Dendritic cell treated with granulocyte-macrophage colony-stimulating factor and Interleukin-4, amounts not matched to agents 40 ng/mL and 50 ng/mL, for 4 days (primary cell): ENCODE results near the gene ZNF283.
"Not testable (repeated sequence)": the region's sequence is repeated elsewhere in the genome, so short reads cannot be mapped to it uniquely, and the experiment has no call there.

Experiments used
- H3K27ac Mint-ChIP-seq: one replicate; pipeline ENCODE4 v1.8.0; 2022; ENCODE audit warnings: mild to moderate bottlenecking, mixed read lengths
- H3K27me3 Mint-ChIP-seq: one replicate; pipeline ENCODE4 v1.8.0; 2022; ENCODE audit warnings: mild to moderate bottlenecking, mixed read lengths
- H3K36me3 Mint-ChIP-seq: one replicate; pipeline ENCODE4 v1.8.0; 2022; ENCODE audit warnings: low read depth, mixed read lengths
- H3K4me1 Mint-ChIP-seq: one replicate; pipeline ENCODE4 v1.8.0; 2022; ENCODE audit warnings: low read depth, mixed read lengths
- H3K4me3 Mint-ChIP-seq: one replicate; pipeline ENCODE4 v1.8.0; 2022; ENCODE audit warnings: mild to moderate bottlenecking, moderate library complexity, mixed read lengths
- H3K9me3 Mint-ChIP-seq: one replicate; pipeline ENCODE4 v1.8.0; 2022; ENCODE audit warnings: mixed read lengths
- intact Hi-C: fragments of 100-400 bp; cut with micrococcal nuclease; formaldehyde crosslinking; loops from one replicate; pipeline ENCODE4 v1.15.0; 2022

The ZNF283 gene

GRCh38 chr19:43786665-43787064 is 40.5 kb upstream of the ZNF283 start:
- peaks cover 44% of the 10 kb centered on the region for H3K4me1 Mint-ChIP-seq
- H3K36me3 Mint-ChIP-seq, result no peaks in the 10 kb centered on the region
- intact Hi-C loops, result loop anchor here (10.0 kb wide), 1 partner anchor 122 kb away; no protein-coding TSS in a partner anchor
- H3K27me3 Mint-ChIP-seq, result peaks cover 3% of the 10 kb centered on the region
- H3K9me3 Mint-ChIP-seq, result no peaks in the 10 kb centered on the region
- no peak overlapping the region for H3K27ac Mint-ChIP-seq
- no peak overlapping the region for H3K4me3 Mint-ChIP-seq

GRCh38 chr19:43789029-43789428 is 38.1 kb upstream of the ZNF283 start:
- intact Hi-C loops, result loop anchor here (10.0 kb wide), 1 partner anchor 124 kb away; no protein-coding TSS in a partner anchor
- Mint-ChIP-seq H3K27ac (no peak overlapping the region), H3K4me1 (peaks cover 28% of the 10 kb centered on the region), H3K36me3 (no peaks in the 10 kb centered on the region), H3K27me3 (peaks cover 17% of the 10 kb centered on the region), H3K9me3 (no peaks in the 10 kb centered on the region), H3K4me3 (no peak overlapping the region)

GRCh38 chr19:43790587-43790986 is 36.5 kb upstream of the ZNF283 start:
- Mint-ChIP-seq H3K4me3 (no peak overlapping the region), H3K27me3 (peaks cover 21% of the 10 kb centered on the region), H3K4me1 (peaks cover 15% of the 10 kb centered on the region), H3K27ac (no peak overlapping the region), H3K9me3 (no peaks in the 10 kb centered on the region), H3K36me3 (no peaks in the 10 kb centered on the region)
- intact Hi-C loops, result no loop called here

- Mint-ChIP-seq H3K4me3 (no peak overlapping the region), H3K9me3 (no peaks in the 10 kb centered on the region)
These were observed 30.0 kb upstream of the ZNF283 start for GRCh38 chr19:43797118-43797517.

GRCh38 chr19:43797556-43797955 is 29.6 kb upstream of the ZNF283 start:
- H3K4me3 Mint-ChIP-seq, result no peak overlapping the region
- peaks cover 61% of the 10 kb centered on the region for H3K27me3 Mint-ChIP-seq
- H3K27ac Mint-ChIP-seq, result no peak overlapping the region
- H3K9me3 Mint-ChIP-seq, result no peaks in the 10 kb centered on the region
- peaks cover 36% of the 10 kb centered on the region for H3K4me1 Mint-ChIP-seq
- intact Hi-C loops, result no loop called here
- no peaks in the 10 kb centered on the region for H3K36me3 Mint-ChIP-seq

More at GRCh38 chr19:43797118-43797517, 30.0 kb upstream of the ZNF283 start:
- Mint-ChIP-seq H3K4me1 (peaks cover 34% of the 10 kb centered on the region), H3K36me3 (no peaks in the 10 kb centered on the region), H3K27ac (no peak overlapping the region), H3K27me3 (peaks cover 61% of the 10 kb centered on the region)
- intact Hi-C loops, result no loop called here

GRCh38 chr19:43798026-43798545 is 29.0 kb upstream of the ZNF283 start:
- Mint-ChIP-seq H3K4me1 (peaks cover 40% of the 10 kb centered on the region), H3K9me3 (no peaks in the 10 kb centered on the region), H3K27me3 (peaks cover 63% of the 10 kb centered on the region), H3K36me3 (no peaks in the 10 kb centered on the region), H3K4me3 (peak overlapping the region; percentile 74), H3K27ac (no peak overlapping the region)
- intact Hi-C loops, result no loop called here

- Mint-ChIP-seq H3K4me1 (peaks cover 34% of the 10 kb centered on the region), H3K36me3 (no peaks in the 10 kb centered on the region), H3K27me3 (peaks cover 59% of the 10 kb centered on the region), H3K9me3 (no peaks in the 10 kb centered on the region), H3K27ac (no peak overlapping the region), H3K4me3 (peak overlapping the region; percentile 74)
- intact Hi-C loops, result no loop called here
These were observed 28.3 kb upstream of the ZNF283 start for GRCh38 chr19:43798546-43799409.

GRCh38 chr19:43799502-43800142 is 27.5 kb upstream of the ZNF283 start:
- Mint-ChIP-seq H3K27ac (no peak overlapping the region), H3K4me1 (peaks cover 39% of the 10 kb centered on the region), H3K27me3 (peaks cover 53% of the 10 kb centered on the region), H3K9me3 (no peaks in the 10 kb centered on the region), H3K4me3 (peak overlapping the region; percentile 74), H3K36me3 (no peaks in the 10 kb centered on the region)
- intact Hi-C loops, result no loop called here

- H3K27me3 Mint-ChIP-seq, result peaks cover 52% of the 10 kb centered on the region
- no peak within 1 kb of the TSS for H3K4me3 Mint-ChIP-seq
- no peaks in the 10 kb centered on the region for H3K9me3 Mint-ChIP-seq
- intact Hi-C loops, result no loop called here
- no peak within 1 kb of the TSS for H3K27ac Mint-ChIP-seq
- H3K4me1 Mint-ChIP-seq, result peaks cover 40% of the 10 kb centered on the region
- no peaks in the 10 kb centered on the region for H3K36me3 Mint-ChIP-seq
These were observed 24.7 kb upstream of the ZNF283 start, which contains the start of gene LYPD5 for GRCh38 chr19:43802216-43802951. Gene LYPD5 (minus strand): TSS chr19:43802447. CDS start chr19:43802380, 67 bp downstream.

GRCh38 chr19:43804432-43804831 is 22.7 kb upstream of the ZNF283 start:
- no peak overlapping the region for H3K27ac Mint-ChIP-seq
- H3K4me3 Mint-ChIP-seq, result no peak overlapping the region
- H3K4me1 Mint-ChIP-seq, result peaks cover 25% of the 10 kb centered on the region
- no peaks in the 10 kb centered on the region for H3K36me3 Mint-ChIP-seq
- H3K27me3 Mint-ChIP-seq, result peaks cover 38% of the 10 kb centered on the region
- intact Hi-C loops, result no loop called here
- H3K9me3 Mint-ChIP-seq, result no peaks in the 10 kb centered on the region

GRCh38 chr19:43806401-43806800 is 20.7 kb upstream of the ZNF283 start:
- H3K9me3 Mint-ChIP-seq, H3K36me3 Mint-ChIP-seq, intact Hi-C loops, H3K27ac Mint-ChIP-seq, H3K4me3 Mint-ChIP-seq: not testable (repeated sequence)
- Mint-ChIP-seq H3K27me3 (peaks cover 41% of the 10 kb centered on the region), H3K4me1 (peaks cover 20% of the 10 kb centered on the region)

GRCh38 chr19:43806848-43807247 is 20.3 kb upstream of the ZNF283 start:
- intact Hi-C loops, result no loop called here
- no peaks in the 10 kb centered on the region for H3K36me3 Mint-ChIP-seq
- H3K27me3 Mint-ChIP-seq, result peaks cover 39% of the 10 kb centered on the region
- peaks cover 20% of the 10 kb centered on the region for H3K4me1 Mint-ChIP-seq
- no peak overlapping the region for H3K27ac Mint-ChIP-seq
- H3K4me3 Mint-ChIP-seq, result no peak overlapping the region
- H3K9me3 Mint-ChIP-seq, result no peaks in the 10 kb centered on the region

GRCh38 chr19:43807651-43808050 is 19.5 kb upstream of the ZNF283 start:
- Mint-ChIP-seq H3K9me3 (no peaks in the 10 kb centered on the region), H3K4me1 (peaks cover 18% of the 10 kb centered on the region), H3K4me3 (no peak overlapping the region), H3K27ac (no peak overlapping the region), H3K36me3 (no peaks in the 10 kb centered on the region), H3K27me3 (peaks cover 33% of the 10 kb centered on the region)
- intact Hi-C loops, result no loop called here
